Keratinocyte (primary cell): Measurements from ENCODE around the gene KANSL1. TPM values are rescaled to one million over a fixed set of nuclear protein-coding genes. Genes with fewer than 3 reads are reported as not detected.
"Not testable (repeated sequence)": the region's sequence is repeated elsewhere in the genome, so short reads cannot be mapped to it uniquely, and the experiment has no call there.

Source experiments
- DNase-seq: peaks from one replicate; pipeline ENCODE4 v3.0.0-alpha.2; 2011; ENCODE audit warnings: low read depth, missing footprints, low spot score
- FAIRE-seq: peaks from 2 replicates; lab custom pipeline; 2011; peaks lifted over from hg19 to GRCh38; lab: Jason Lieb, UNC
- H2AFZ ChIP-seq: 2 replicates; pipeline ENCODE4 v1.6.0; 2012; ENCODE audit warnings: low read length, control low read depth, inconsistent platforms; ENCODE audit not compliant: control insufficient read depth
- H3K27ac ChIP-seq: 2 replicates; pipeline ENCODE4 v1.5.1; 2011; ENCODE audit warnings: low read length; ENCODE audit not compliant: control insufficient read depth, insufficient read depth
- H3K27me3 ChIP-seq: 3 replicates; pipeline ENCODE4 v1.6.0; 2011; ENCODE audit warnings: low read length; ENCODE audit not compliant: control insufficient read depth, insufficient read depth; ENCODE audit errors: extremely low read depth
- H3K36me3 ChIP-seq, 2 experiments: 2 replicates in 1 of 2; 3 replicates in 1 of 2; pipeline ENCODE4 v1.5.1; 2011; ENCODE audit warnings: low read length in 2 of 2, mild to moderate bottlenecking in 1 of 2; ENCODE audit not compliant: control insufficient read depth in 2 of 2, insufficient read depth in 2 of 2; ENCODE audit errors: extremely low read depth in 1 of 2
- H3K4me1 ChIP-seq: 3 replicates; pipeline ENCODE4 v1.5.1; 2011; ENCODE audit warnings: low read length; ENCODE audit not compliant: control insufficient read depth, insufficient read depth; ENCODE audit errors: extremely low read depth
- H3K4me2 ChIP-seq: 3 replicates; pipeline ENCODE4 v1.6.0; 2011; ENCODE audit warnings: low read depth, low read length; ENCODE audit not compliant: control insufficient read depth, insufficient read depth; ENCODE audit errors: extremely low read depth
- H3K4me3 ChIP-seq, 3 experiments: fragments of 200-600 bp in 1 of 3; sonication (generic) in 1 of 3; 2 replicates in 2 of 3; 3 replicates in 1 of 3; pipeline ENCODE4 v1.5.1; 2011 to 2016; ENCODE audit warnings: low read length in 3 of 3, mild to moderate bottlenecking in 3 of 3, control low read depth in 2 of 3, inconsistent platforms in 1 of 3, low read depth in 1 of 3, mixed read lengths in 1 of 3, mixed run types in 1 of 3, moderate library complexity in 1 of 3; ENCODE audit not compliant: control insufficient read depth in 2 of 3, insufficient read depth in 2 of 3; ENCODE audit errors: extremely low read depth in 1 of 3
- H3K79me2 ChIP-seq: 2 replicates; pipeline ENCODE4 v1.6.0; 2012; ENCODE audit warnings: low read length; ENCODE audit not compliant: control insufficient read depth, insufficient read depth
- H3K9ac ChIP-seq: 3 replicates; pipeline ENCODE4 v1.6.0; 2011; ENCODE audit warnings: low read length; ENCODE audit not compliant: control insufficient read depth, insufficient read depth; ENCODE audit errors: extremely low read depth
- H3K9me1 ChIP-seq: 3 replicates; pipeline ENCODE4 v1.6.0; 2011; ENCODE audit warnings: low read length; ENCODE audit not compliant: control insufficient read depth, insufficient read depth; ENCODE audit errors: extremely low read depth
- H3K9me3 ChIP-seq: 2 replicates; pipeline ENCODE4 v1.5.1; 2012; ENCODE audit warnings: low read depth, low read length; ENCODE audit not compliant: control insufficient read depth
- H4K20me1 ChIP-seq: 3 replicates; pipeline ENCODE4 v1.6.0; 2011; ENCODE audit warnings: low read length; ENCODE audit not compliant: control insufficient read depth, insufficient read depth; ENCODE audit errors: extremely low read depth
- CTCF ChIP-seq, 3 experiments: IDR thresholded peaks in 1 of 3; conservative IDR thresholded peaks in 1 of 3; optimal IDR thresholded peaks in 1 of 3; 2 replicates in 2 of 3; 3 replicates in 1 of 3; pipeline versions ENCODE3 to v1.5.1; 2011; ENCODE audit warnings: low read length in 3 of 3, mild to moderate bottlenecking in 3 of 3, moderate library complexity in 2 of 3, control low read depth in 1 of 3, inconsistent platforms in 1 of 3; ENCODE audit not compliant: insufficient read depth in 2 of 3; ENCODE audit errors: extremely low read depth in 1 of 3
- EZH2 ChIP-seq: IDR thresholded peaks from one replicate; pipeline ENCODE4 v1.6.1; 2012; ENCODE audit warnings: inconsistent platforms, mild to moderate bottlenecking, low read length, moderate library complexity
- dilution Hi-C: fragments of 300-500 bp; cut with MboI; formaldehyde crosslinking; loops from one replicate; pipeline ENCODE4 v1.7.0; 2020; ENCODE audit warnings: low sequenced_read_pairs; ENCODE audit not compliant: extremely low pct_ligation_motif_present
- polyA plus RNA-seq, 5 experiments: library from polyadenylated mRNA; depleted of rRNA in 3 of 5; stranded (reverse) in 3 of 5; stranded (forward) in 1 of 5; unstranded in 1 of 5; fragments of >200 nt; gene quantifications; 1 replicate in 1 of 5; 2 replicates in 3 of 5; 3 replicates in 1 of 5; pipeline versions ENCODE4 v1.2.1 to v1.2.3, GENCODE V29; 2011 to 2012; ENCODE audit warnings: missing spikeins in 2 of 5, low read depth in 1 of 5, low replicate concordance in 1 of 5

The KANSL1 gene
- polyA plus RNA-seq, 1 donor (not counting 4 experiments of a cell fraction or from before 2014, with no cell fraction given): 17.6 TPM

GRCh38 chr17:46008591-46008990 is 184.6 kb downstream of the KANSL1 start:
- dilution Hi-C loops: no loop called here
- peaks cover 3% of the 10 kb centered on the region for H3K27me3 ChIP-seq
- H3K9me1 ChIP-seq: no peaks in the 10 kb centered on the region
- DNase-seq (no peak), FAIRE-seq (no peak)
- no peak overlapping the region for H3K27ac ChIP-seq
- H3K9me3 ChIP-seq: no peaks in the 10 kb centered on the region
- H3K4me1 ChIP-seq: no peaks in the 10 kb centered on the region
- H3K4me3 ChIP-seq: no peak overlapping the region
- no peaks in the 10 kb centered on the region for H4K20me1 ChIP-seq
- H3K36me3 ChIP-seq: no peaks in the 10 kb centered on the region
- no peak overlapping the region for H3K4me2 ChIP-seq
- no peak overlapping the region for H3K9ac ChIP-seq
- no peak overlapping the region for H2AFZ ChIP-seq
- no peaks in the 10 kb centered on the region for H3K79me2 ChIP-seq
- TF ChIP-seq CTCF (optimal IDR thresholded peaks at IDR 0.05 in 1 of 3, IDR thresholded peaks at IDR 0.05 in 1 of 3, conservative IDR thresholded peaks at IDR 0.05 in 1 of 3; ENCODE audit: extremely low read depth in 1 of 3, insufficient read depth in 2 of 3, low read length in 3 of 3) (no peak), EZH2 (no peak)

- no peak for DNase-seq
- FAIRE-seq: no peak
- no peaks in the 10 kb centered on the region for H3K9me3 ChIP-seq
- peaks cover 3% of the 10 kb centered on the region for H3K27me3 ChIP-seq
- H3K9me1 ChIP-seq: no peaks in the 10 kb centered on the region
- TF ChIP-seq EZH2 (no peak), CTCF (optimal IDR thresholded peaks at IDR 0.05 in 1 of 3, IDR thresholded peaks at IDR 0.05 in 1 of 3, conservative IDR thresholded peaks at IDR 0.05 in 1 of 3; ENCODE audit: extremely low read depth in 1 of 3, insufficient read depth in 2 of 3, low read length in 3 of 3) (no peak)
- H2AFZ ChIP-seq: no peak overlapping the region
- no peaks in the 10 kb centered on the region for H3K4me1 ChIP-seq
- no peak overlapping the region for H3K27ac ChIP-seq
- no peaks in the 10 kb centered on the region for H3K79me2 ChIP-seq
- no peak overlapping the region for H3K9ac ChIP-seq
- H4K20me1 ChIP-seq: no peaks in the 10 kb centered on the region
- dilution Hi-C loops: no loop called here
- H3K4me3 ChIP-seq: no peak overlapping the region
- H3K36me3 ChIP-seq: no peaks in the 10 kb centered on the region
- H3K4me2 ChIP-seq: no peak overlapping the region
These were observed 185.7 kb downstream of the KANSL1 start for GRCh38 chr17:46007461-46007965.

GRCh38 chr17:46006082-46006481 is 187.1 kb downstream of the KANSL1 start:
- DNase-seq, H3K9me1 ChIP-seq, dilution Hi-C loops, H3K9ac ChIP-seq, H3K36me3 ChIP-seq, H4K20me1 ChIP-seq, H3K27me3 ChIP-seq, H3K9me3 ChIP-seq, H3K4me3 ChIP-seq, H2AFZ ChIP-seq, H3K4me1 ChIP-seq, H3K79me2 ChIP-seq, FAIRE-seq, H3K27ac ChIP-seq, H3K4me2 ChIP-seq: not testable (repeated sequence)
